Stimulated activated CD4-positive, alpha-beta T cell treated with anti-CD3 and anti-CD28 coated beads, Interleukin-2, amount 100 ng/mL, for 48 hours (primary cell): Measurements from ENCODE around the gene SOX8.
"Not testable (repeated sequence)": the region's sequence is repeated elsewhere in the genome, so short reads cannot be mapped to it uniquely, and the experiment has no call there.

Experiments used
- DNase-seq, 2 donors: peaks; one replicate each; pipeline ENCODE4 v3.0.0-alpha.2; 2020

The SOX8 gene

GRCh38 chr16:981695-982144 lies at the start of gene SOX8:
Gene SOX8 (plus strand): TSS chr16:981770. CDS start chr16:981923, 153 bp downstream.
- DNase-seq: no peak

GRCh38 chr16:932831-933330 lies 48.7 kb upstream of the SOX8 start:
- no peak for DNase-seq

- no peak for DNase-seq
Observed at GRCh38 chr16:933581-933980, 48.0 kb upstream of the SOX8 start.

- DNase-seq: no peak
Observed at GRCh38 chr16:934178-934577, 47.4 kb upstream of the SOX8 start.

GRCh38 chr16:935684-936083 lies 45.9 kb upstream of the SOX8 start:
- no peak for DNase-seq

- no peak for DNase-seq
Observed at GRCh38 chr16:937311-937710, 44.3 kb upstream of the SOX8 start.

- DNase-seq: no peak
Observed at GRCh38 chr16:937723-938122, 43.8 kb upstream of the SOX8 start.

- no peak for DNase-seq
Observed at GRCh38 chr16:938136-938535, 43.4 kb upstream of the SOX8 start.

- no peak for DNase-seq
Observed at GRCh38 chr16:938752-939151, 42.8 kb upstream of the SOX8 start.

- DNase-seq: no peak
Observed at GRCh38 chr16:939311-939710, 42.3 kb upstream of the SOX8 start.

GRCh38 chr16:939941-940340 lies 41.6 kb upstream of the SOX8 start:
- DNase-seq: no peak

GRCh38 chr16:942436-943060 lies 39.0 kb upstream of the SOX8 start:
- no peak for DNase-seq

- no peak for DNase-seq
Observed at GRCh38 chr16:943971-944370, 37.6 kb upstream of the SOX8 start.

- no peak for DNase-seq
Observed at GRCh38 chr16:945271-946047, 36.1 kb upstream of the SOX8 start.

- no peak for DNase-seq
Observed at GRCh38 chr16:946048-946395, 35.5 kb upstream of the SOX8 start.

GRCh38 chr16:947255-947921 lies 34.2 kb upstream of the SOX8 start:
- no peak for DNase-seq

GRCh38 chr16:947922-948303 lies 33.7 kb upstream of the SOX8 start:
- DNase-seq: not testable (repeated sequence)

- not testable (repeated sequence) for DNase-seq
Observed at GRCh38 chr16:948767-949166, 32.8 kb upstream of the SOX8 start.

- DNase-seq: not testable (repeated sequence)
Observed at GRCh38 chr16:950733-951573, 30.6 kb upstream of the SOX8 start.

GRCh38 chr16:951660-952301 lies 29.8 kb upstream of the SOX8 start:
- DNase-seq: no peak

GRCh38 chr16:952321-952720 lies 29.2 kb upstream of the SOX8 start:
- DNase-seq: no peak

- DNase-seq: not testable (repeated sequence)
Observed at GRCh38 chr16:953818-954217, 27.8 kb upstream of the SOX8 start.
